GM12891 (cell line): ENCODE measurements around the gene STX2.

ENCODE experiments used
- DNase-seq: peaks from one replicate; pipeline ENCODE4 v3.0.0; 2011; ENCODE audit warnings: low spot score; ENCODE audit not compliant: insufficient read length
- FAIRE-seq: peaks from 2 replicates; lab custom pipeline; 2011; peaks lifted over from hg19 to GRCh38; lab: Jason Lieb, UNC
- PAX5 ChIP-seq: IDR thresholded peaks from 2 replicates; pipeline ENCODE4 v1.6.1; 2011; ENCODE audit warnings: low read length, moderate library complexity, mild to moderate bottlenecking; ENCODE audit not compliant: insufficient read depth, severe bottlenecking
- POLR2A ChIP-seq: IDR thresholded peaks from 2 replicates; pipeline ENCODE4 v1.6.1; 2011; ENCODE audit warnings: low read depth, low read length, control low read depth
- POLR2AphosphoS5 ChIP-seq: IDR thresholded peaks from 2 replicates; pipeline ENCODE4 v1.6.1; 2011; ENCODE audit warnings: low read depth, low read length, control low read depth
- POU2F2 ChIP-seq: IDR thresholded peaks from 2 replicates; pipeline ENCODE4 v1.6.1; 2011; ENCODE audit warnings: low read depth, mild to moderate bottlenecking, control low read depth, low read length, moderate library complexity
- SPI1 ChIP-seq: IDR thresholded peaks from 2 replicates; pipeline ENCODE4 v1.6.1; 2011; ENCODE audit warnings: low read depth, low read length, control low read depth
- TAF1 ChIP-seq: IDR thresholded peaks from 2 replicates; pipeline ENCODE4 v1.6.1; 2011; ENCODE audit warnings: low read depth, low read length, control low read depth

STX2 gene

DNA sequence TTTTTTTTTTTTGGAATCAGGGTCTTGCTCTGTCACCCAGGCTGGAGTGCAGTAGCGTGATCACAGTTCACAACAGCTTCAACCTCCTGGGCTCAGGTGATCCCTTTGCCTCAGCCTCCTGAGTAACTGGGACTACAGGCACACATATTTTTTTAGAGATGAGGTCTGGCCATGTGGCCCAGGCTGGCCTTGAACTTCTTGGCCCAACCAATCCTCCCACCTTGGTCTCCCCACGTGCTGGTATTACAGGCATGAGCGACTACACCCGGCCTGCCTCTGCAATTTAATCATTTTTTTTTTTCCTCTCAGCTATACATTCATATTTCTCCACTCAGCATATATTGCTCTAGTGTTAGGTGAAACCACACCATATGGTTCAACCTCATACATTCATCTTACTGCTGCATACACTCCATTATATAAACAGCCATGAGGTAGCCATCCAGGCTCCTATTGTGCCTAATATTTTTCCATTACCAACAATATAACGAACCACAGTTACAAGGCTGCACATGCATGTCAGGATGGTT, 7.1 kb downstream of the STX2 start:
- no peak for TF ChIP-seq TAF1
- no peak for TF ChIP-seq POLR2AphosphoS5
- no peak for TF ChIP-seq POLR2A
- no peak for TF ChIP-seq SPI1
- TF ChIP-seq PAX5: no peak
- no peak for TF ChIP-seq POU2F2
- FAIRE-seq (no peak), DNase-seq (no peak)

- DNase-seq (no peak), FAIRE-seq (no peak)
- TF ChIP-seq POLR2AphosphoS5 (no peak), SPI1 (no peak), PAX5 (no peak), POLR2A (no peak), TAF1 (no peak), POU2F2 (no peak)
These were observed 7.8 kb downstream of the STX2 start for GRCh38 chr12:130831246-130831645.

- DNase-seq (no peak), FAIRE-seq (no peak)
- TF ChIP-seq POLR2AphosphoS5: no peak
- no peak for TF ChIP-seq POU2F2
- no peak for TF ChIP-seq TAF1
- no peak for TF ChIP-seq PAX5
- TF ChIP-seq SPI1: no peak
- TF ChIP-seq POLR2A: no peak
These were observed 8.9 kb downstream of the STX2 start for GRCh38 chr12:130830246-130830551.

DNA sequence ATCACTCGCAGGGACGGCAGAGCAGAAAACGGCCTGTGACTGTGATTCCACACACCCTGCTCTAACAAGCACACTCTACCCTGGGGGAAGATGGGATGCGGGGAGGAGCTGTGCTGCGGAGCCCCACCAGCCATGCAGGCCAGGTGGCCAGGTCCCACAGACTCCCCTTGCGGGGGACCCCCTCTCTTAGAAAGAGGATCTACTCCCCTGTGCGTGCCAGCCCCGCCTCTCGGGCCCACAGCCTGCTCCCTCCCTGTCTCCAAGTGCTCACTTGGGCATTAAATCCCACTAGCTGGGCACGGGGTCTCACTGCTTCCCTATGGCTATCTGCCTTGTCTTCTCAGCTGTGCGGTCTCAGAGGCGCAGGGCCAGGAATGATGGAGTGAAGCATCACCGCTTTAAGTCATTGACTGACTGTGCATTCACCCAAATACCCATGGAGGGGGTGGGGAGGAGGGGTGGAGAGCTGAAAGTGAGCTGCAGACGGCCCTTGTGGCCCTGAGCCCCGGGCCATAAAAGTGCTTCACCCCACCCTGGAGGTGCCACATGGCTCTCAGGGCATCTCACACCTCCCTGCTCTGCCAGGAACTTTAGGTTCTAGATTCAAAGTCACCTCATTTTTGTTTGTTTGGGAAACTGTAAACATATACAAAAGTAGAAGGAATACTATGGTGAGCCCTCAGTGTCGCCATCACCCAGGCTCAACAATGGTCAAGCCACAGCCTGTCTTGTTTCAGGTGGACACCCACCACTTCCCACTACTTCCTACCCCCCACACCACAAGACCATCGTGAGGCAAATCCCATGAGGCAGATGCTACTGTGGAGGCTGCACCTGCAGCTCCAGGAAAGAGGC, 9.4 kb downstream of the STX2 start:
- FAIRE-seq: no peak
- TF ChIP-seq POLR2A (no peak), SPI1 (no peak), PAX5 (no peak), TAF1 (no peak)
- DNase-seq: no peak

DNA sequence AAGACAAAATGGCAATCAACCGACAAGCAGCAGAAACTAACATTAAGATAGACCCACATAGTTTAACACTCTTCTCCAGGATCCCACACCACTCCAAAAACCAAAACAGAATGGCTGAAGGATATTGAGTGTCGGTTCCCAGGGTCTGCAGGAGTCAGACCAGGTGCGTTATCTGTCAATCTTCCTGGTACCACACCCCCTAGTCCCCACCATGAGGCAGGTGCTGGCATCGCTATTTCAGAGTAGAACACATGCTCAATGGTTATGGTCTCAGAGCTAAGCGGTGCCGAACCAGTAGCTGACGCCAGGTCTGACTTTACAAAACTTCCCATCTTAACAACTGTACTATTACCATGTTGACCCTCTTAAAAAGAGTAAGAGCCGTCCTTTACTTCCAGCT, 10.2 kb downstream of the STX2 start:
- FAIRE-seq (no peak), DNase-seq (no peak)
- TF ChIP-seq TAF1 (no peak), POLR2AphosphoS5 (no peak), SPI1 (no peak), PAX5 (no peak), POU2F2 (no peak), POLR2A (no peak)

DNA sequence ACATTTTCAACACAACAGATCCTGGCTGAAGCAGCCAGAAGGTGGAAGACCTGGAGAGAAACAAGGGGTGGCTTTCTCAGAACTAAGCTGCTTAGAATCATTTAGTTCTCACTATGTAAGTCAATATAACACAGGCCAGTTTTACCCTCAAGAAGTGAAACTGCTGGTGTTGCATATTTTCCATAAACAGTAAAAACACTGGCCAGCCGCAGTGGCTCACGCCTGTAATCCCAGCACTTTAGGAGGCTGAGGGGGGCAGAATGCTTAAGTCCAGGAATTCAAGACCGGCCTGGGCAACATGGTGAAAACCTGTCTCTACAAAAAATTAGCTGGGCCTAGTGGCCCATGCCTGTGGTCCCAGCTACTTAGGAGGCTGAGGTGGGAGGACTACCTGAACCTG, 11.6 kb downstream of the STX2 start:
- DNase-seq (no peak), FAIRE-seq (no peak)
- no peak for TF ChIP-seq POLR2A
- TF ChIP-seq TAF1: no peak
- TF ChIP-seq PAX5: no peak
- TF ChIP-seq POLR2AphosphoS5: no peak
- no peak for TF ChIP-seq POU2F2
- TF ChIP-seq SPI1: no peak

DNA sequence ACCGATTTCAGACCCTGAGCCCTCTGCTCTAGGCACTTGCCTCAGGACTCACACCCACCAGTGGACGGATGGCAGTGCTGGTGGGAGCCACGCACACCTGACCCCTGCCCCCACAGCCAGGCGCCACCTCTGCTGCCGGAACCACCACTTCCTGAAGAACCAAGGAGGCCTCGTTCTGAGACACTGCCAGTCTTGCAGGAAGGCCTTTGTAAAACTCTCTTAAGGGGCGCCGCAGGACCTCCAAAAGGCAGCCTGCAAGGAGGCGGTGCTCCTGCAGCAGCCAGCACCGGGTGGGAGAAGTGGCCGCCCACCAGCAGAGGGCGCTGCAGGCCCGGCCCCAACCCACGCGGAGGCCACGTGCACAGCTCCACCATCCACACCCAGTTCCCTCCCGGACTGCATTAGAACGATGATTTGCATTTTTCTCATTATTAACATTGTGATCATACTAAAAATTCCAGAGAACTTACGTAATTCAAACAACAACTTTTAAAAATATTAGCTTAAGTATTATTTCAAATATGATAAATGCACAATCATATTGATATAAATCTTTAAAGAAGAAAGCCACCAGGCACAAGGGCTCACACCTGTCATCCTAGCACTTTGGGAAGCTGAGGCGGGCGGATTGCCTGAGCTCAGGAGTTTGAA, 12.8 kb downstream of the STX2 start:
- DNase-seq (peak; percentile 41), FAIRE-seq (no peak)
- no peak for TF ChIP-seq TAF1
- no peak for TF ChIP-seq SPI1
- no peak for TF ChIP-seq PAX5
- no peak for TF ChIP-seq POLR2A

DNA sequence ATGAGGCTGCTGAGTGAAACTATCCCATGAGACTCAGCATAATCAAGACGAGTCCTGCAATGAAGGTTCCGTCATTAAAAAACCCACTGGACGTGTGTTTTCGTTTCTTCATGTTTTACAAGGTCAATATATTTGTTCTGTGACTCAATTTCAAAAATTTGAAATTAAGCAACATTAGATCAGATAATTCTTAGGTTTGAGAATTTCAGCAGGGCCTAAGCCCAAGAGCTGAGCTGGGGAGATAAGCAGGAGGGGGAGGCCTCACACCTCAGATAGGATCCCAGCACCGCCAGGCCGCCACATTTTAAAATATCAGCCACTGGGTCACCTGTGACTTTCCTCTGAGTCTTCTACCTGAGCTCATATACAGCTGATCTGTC, 13.3 kb downstream of the STX2 start:
- FAIRE-seq (no peak), DNase-seq (no peak)
- no peak for TF ChIP-seq SPI1
- no peak for TF ChIP-seq POLR2AphosphoS5
- no peak for TF ChIP-seq POLR2A

DNA sequence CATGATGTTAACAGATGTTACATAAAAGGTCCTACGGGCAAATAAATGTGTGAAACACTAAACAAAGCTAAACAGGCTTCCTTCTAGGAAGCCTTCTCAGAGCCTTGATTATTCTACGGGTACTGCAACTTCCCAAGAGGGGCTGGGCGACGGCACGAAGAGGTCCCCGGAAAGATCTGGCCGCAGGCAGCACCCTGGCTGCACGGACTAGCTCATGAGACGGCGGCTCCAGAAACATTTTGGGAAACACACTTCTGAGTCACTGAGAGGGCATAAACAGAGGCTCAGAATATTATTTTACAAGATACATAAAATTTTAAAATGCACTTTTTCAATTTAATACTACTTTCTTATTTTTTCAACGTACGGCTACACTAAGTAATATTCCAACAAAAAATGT, 19.4 kb downstream of the STX2 start:
- TF ChIP-seq TAF1: no peak
- TF ChIP-seq PAX5: no peak
- no peak for TF ChIP-seq POLR2A
- no peak for TF ChIP-seq POU2F2
- TF ChIP-seq POLR2AphosphoS5: no peak
- no peak for TF ChIP-seq SPI1
- DNase-seq (no peak), FAIRE-seq (no peak)
